ENCODE results near the gene NMRK1. TPM values are rescaled to one million over a fixed set of nuclear protein-coding genes. Genes with fewer than 3 reads are reported as not detected.

The NMRK1 gene
- total RNA-seq, 1 experiment from 2014 or later, result 7.8 TPM

DNA sequence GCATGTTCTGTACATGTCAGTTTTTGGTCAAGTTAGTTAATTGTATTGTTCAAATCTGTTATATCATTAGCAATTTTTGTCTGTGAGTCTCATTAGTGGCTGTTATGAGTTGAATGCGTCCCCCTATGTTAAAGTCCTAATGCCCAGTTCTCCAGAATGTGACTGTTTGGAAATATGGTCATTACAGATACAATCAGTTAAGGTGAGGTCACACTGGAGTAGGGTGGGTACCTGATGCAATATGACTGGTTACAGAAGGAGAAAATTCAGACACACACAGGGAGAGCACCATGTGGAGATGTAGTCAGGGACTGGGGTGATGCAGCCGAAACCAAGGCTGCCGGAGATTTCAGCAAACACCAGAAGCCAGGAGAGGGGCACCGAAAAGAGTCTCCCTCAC, 15.1 kb downstream of the NMRK1 start:
- no peaks in the 10 kb centered on the region for H3K9me2 ChIP-seq (ENCODE audit: insufficient read depth)
- H3K36me3 ChIP-seq (ENCODE audit: control insufficient read depth in 1 of 2, insufficient read depth in 2 of 2, low read length in 2 of 2), result no peaks in the 10 kb centered on the region
- no peaks in the 10 kb centered on the region for H3K79me2 ChIP-seq (ENCODE audit: insufficient read depth, low read length)
- no peaks in the 10 kb centered on the region for H3K9me3 ChIP-seq (ENCODE audit: control insufficient read depth in 1 of 2, insufficient read depth in 1 of 2, low read depth in 1 of 2, low read length in 2 of 2)
- H3K4me2 ChIP-seq (ENCODE audit: low read length), result no peak overlapping the region
- no peak overlapping the region for H3K27ac ChIP-seq (ENCODE audit: low read depth, low read length)
- H3K9ac ChIP-seq (ENCODE audit: low read length), result no peak overlapping the region
- intact Hi-C loops (cut with micrococcal nuclease), result loop anchor here (10.0 kb wide), 1 partner anchor 428 kb away; no protein-coding TSS in a partner anchor
- RAD21 ChIA-PET (ENCODE audit: low non-redundant PET in 1 of 2, low total read pairs in 2 of 2, uncharacterized antibody in 2 of 2, unreplicated experiment in 2 of 2), result no interaction called here
- H4K20me1 ChIP-seq (ENCODE audit: insufficient read depth), result no peaks in the 10 kb centered on the region
- POLR2A ChIA-PET, result no interaction called here
- H3K4me3 ChIP-seq (replicated peaks in 1 of 2; ENCODE audit: low read depth in 1 of 2, low read length in 2 of 2), result no peak overlapping the region
- peaks cover 4 to 11% of the 10 kb centered on the region in 2 experiments; a peak in 3 of 4 replicates for H3K4me1 ChIP-seq (ENCODE audit: control insufficient read depth in 1 of 2, insufficient read depth in 2 of 2, low read length in 2 of 2)
- TF ChIP-seq, protein P1, sequence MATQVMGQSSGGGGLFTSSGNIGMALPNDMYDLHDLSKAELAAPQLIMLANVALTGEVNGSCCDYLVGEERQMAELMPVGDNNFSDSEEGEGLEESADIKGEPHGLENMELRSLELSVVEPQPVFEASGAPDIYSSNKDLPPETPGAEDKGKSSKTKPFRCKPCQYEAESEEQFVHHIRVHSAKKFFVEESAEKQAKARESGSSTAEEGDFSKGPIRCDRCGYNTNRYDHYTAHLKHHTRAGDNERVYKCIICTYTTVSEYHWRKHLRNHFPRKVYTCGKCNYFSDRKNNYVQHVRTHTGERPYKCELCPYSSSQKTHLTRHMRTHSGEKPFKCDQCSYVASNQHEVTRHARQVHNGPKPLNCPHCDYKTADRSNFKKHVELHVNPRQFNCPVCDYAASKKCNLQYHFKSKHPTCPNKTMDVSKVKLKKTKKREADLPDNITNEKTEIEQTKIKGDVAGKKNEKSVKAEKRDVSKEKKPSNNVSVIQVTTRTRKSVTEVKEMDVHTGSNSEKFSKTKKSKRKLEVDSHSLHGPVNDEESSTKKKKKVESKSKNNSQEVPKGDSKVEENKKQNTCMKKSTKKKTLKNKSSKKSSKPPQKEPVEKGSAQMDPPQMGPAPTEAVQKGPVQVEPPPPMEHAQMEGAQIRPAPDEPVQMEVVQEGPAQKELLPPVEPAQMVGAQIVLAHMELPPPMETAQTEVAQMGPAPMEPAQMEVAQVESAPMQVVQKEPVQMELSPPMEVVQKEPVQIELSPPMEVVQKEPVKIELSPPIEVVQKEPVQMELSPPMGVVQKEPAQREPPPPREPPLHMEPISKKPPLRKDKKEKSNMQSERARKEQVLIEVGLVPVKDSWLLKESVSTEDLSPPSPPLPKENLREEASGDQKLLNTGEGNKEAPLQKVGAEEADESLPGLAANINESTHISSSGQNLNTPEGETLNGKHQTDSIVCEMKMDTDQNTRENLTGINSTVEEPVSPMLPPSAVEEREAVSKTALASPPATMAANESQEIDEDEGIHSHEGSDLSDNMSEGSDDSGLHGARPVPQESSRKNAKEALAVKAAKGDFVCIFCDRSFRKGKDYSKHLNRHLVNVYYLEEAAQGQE (IDR thresholded peaks at IDR 0.05; ENCODE audit: low read depth), result no peak
- no peak for TF ChIP-seq CEBPB (IDR thresholded peaks at IDR 0.05; ENCODE audit: low read depth)
- TF ChIP-seq YY1 (IDR thresholded peaks at IDR 0.05; ENCODE audit: extremely low read depth, insufficient replicate concordance, low read depth, low read length), result no peak
- no peak for TF ChIP-seq SRF (IDR thresholded peaks at IDR 0.05; ENCODE audit: low read depth)
- no peak for TF ChIP-seq EGR1 (IDR thresholded peaks at IDR 0.05; ENCODE audit: low read depth)
- no peak for TF ChIP-seq JUND (IDR thresholded peaks at IDR 0.05)
- TF ChIP-seq, protein P2, sequence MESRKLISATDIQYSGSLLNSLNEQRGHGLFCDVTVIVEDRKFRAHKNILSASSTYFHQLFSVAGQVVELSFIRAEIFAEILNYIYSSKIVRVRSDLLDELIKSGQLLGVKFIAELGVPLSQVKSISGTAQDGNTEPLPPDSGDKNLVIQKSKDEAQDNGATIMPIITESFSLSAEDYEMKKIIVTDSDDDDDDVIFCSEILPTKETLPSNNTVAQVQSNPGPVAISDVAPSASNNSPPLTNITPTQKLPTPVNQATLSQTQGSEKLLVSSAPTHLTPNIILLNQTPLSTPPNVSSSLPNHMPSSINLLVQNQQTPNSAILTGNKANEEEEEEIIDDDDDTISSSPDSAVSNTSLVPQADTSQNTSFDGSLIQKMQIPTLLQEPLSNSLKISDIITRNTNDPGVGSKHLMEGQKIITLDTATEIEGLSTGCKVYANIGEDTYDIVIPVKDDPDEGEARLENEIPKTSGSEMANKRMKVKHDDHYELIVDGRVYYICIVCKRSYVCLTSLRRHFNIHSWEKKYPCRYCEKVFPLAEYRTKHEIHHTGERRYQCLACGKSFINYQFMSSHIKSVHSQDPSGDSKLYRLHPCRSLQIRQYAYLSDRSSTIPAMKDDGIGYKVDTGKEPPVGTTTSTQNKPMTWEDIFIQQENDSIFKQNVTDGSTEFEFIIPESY (IDR thresholded peaks at IDR 0.05; ENCODE audit: extremely low read depth, insufficient replicate concordance, low read length), result no peak
- TF ChIP-seq TCF7L2 (IDR thresholded peaks at IDR 0.05; ENCODE audit: borderline replicate concordance, extremely low read depth, insufficient read depth, insufficient read length), result no peak
- TF ChIP-seq ZNF274 (IDR thresholded peaks at IDR 0.05; ENCODE audit: low read depth, low read length), result no peak
- TF ChIP-seq, protein P3, sequence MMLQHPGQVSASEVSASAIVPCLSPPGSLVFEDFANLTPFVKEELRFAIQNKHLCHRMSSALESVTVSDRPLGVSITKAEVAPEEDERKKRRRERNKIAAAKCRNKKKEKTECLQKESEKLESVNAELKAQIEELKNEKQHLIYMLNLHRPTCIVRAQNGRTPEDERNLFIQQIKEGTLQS (IDR thresholded peaks at IDR 0.05), result no peak
- H2AFZ ChIP-seq (ENCODE audit: low read depth, low read length, poor library complexity, severe bottlenecking), result no peak overlapping the region
- H3K27me3 ChIP-seq (ENCODE audit: insufficient read depth, low read length), result no peaks in the 10 kb centered on the region
- ATAC-seq (no peak), DNase-seq (ENCODE audit: low read depth, low spot score) (no peak)
- BruUV-seq (replicated peaks), result no TSS peak
- CTCF ChIA-PET, result interaction anchor here (1.2 to 4.1 kb wide), 2 partner anchors 296 to 299 kb away, joined by 5 to 25 read pairs; no protein-coding TSS in a partner anchor

Data from HCT116 (cell line).